HG03175 (cell line): ENCODE measurements around the gene TNFRSF11A.

Experiments used
- ATAC-seq: cut with Tn5 transposase; IDR thresholded peaks from one replicate; pipeline ENCODE4 v1.9.1; 2021; ENCODE audit warnings: mild to moderate bottlenecking, moderate library complexity; ENCODE audit not compliant: unreplicated experiment

TNFRSF11A gene

DNA sequence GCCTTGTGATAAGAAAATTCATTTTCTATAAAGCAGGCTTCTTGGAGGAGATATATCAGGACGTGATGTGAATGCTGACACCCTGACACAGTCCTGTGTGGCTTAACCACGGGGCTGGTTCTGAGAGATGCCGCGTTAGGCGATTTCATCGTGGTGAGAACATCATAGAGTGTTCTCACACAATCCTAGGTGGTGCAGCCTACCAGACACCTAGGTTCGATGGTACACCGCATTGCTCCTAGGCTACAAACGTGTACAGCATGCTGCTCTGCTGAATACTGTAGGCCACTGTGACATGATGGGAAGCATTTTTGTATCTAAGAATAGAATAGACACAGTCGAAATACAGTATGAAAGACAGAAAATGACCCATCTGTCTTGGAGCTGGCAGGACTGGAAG lies 82.5 kb downstream of the TNFRSF11A start:
- no peak for ATAC-seq

DNA sequence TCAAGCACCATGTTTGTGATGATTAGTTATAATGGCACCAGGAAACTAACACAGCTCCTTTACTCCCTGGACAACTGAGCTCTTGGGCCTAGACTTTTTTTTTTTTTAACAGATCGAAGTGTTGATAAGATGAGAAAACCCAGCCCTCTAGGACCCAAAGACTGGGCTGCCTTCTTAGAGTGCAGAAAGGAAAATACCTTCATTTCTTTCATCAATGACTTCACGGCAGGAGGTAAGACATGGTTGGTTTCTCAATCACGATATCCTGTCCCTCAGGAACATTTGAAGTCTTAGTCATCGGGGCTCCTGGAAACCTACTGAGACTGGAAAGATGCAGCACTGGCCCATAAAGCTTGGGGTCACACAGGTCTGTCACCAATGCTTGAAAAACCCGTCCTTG lies 84.7 kb downstream of the TNFRSF11A start:
- no peak for ATAC-seq

DNA sequence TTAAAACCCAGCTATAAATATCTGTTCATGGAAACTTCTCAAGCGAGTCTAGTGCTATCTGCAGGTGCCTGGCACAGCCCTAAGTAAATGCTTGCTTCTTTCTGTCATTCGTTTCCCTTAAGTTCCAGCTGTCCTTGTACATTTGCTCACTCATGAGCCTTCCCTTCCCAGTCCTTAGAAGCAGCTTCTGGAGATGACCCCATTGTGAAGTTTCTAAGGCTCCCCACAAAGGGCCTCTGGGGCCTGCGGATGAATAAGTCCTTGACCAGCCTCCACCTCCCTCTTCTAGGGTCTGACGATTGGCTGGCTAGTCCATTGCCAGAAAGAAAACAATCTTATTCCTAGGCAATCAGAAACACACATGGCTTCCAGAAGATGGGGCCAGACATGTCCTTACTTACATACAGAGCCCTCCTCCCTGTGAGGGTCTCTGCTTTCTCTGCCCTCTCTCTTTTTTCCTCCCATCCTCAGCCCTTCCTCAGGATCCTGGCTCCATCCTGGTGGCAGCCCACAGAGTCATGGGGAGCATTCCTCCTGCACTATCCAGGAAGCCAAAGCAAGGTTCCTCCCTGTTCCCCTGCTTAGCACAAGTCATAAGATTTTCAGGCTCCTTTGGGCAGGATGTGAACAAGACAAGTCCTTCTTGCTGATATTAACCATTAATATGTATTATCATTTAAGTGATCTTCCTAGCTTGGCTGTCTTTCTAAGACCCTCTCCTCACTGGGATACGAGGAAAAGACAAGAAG lies 87.3 kb downstream of the TNFRSF11A start:
- no peak for ATAC-seq

DNA sequence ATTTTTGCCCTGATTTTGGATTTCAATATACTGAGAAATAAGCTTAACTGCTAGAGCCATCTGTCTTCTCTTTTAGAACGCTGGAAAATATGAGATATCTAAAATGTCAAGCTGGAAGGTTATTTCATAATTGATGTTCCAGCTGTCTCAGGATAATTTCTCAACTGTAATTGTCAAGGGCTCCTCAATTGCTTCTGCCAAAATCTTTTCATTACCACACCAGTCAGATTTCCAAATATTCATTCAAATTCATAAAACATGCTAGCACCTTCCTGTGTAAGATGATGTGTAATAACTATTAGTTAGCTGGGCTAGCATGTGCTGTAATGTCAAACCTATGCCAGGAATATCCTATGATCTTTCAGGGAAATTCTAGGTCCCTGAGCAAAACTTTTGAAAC lies 88.1 kb downstream of the TNFRSF11A start:
- no peak for ATAC-seq

DNA sequence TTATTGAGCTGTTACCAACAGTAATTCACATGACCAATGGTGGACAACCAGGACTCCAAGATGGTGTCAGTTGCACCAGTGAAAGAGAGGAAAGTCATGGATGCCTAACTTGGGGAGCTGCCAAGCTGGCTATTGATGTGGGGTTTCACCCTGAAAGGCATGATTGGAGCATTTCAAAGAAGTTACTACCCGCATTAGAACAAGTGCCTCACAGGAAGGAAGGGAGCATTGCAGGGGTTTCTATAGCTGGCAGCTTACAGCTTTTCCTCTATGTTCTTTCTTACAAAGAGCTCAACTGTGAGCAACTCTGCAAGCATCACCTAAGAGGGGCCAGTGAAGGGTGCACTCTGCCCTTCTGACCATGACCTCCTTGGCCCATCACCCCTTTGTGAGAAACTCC lies 93.1 kb downstream of the TNFRSF11A start:
- no peak for ATAC-seq

DNA sequence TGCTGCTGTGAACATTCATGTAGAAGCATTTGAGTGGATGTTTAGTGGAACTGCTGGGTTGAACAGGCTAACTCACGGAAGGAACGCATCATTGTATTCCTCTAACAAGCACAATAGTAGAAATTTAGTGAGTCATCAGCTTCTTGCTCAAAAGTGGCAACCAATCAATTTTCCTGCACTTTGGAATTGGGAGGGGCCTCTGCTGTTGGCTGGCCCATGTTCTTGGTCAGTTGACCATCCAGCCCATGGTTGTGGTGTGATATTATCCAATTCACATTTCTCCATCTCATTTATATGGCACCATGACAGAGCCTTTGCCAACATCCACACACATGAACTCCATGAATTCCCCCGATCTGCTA lies 95.0 kb downstream of the TNFRSF11A start:
- no peak for ATAC-seq

DNA sequence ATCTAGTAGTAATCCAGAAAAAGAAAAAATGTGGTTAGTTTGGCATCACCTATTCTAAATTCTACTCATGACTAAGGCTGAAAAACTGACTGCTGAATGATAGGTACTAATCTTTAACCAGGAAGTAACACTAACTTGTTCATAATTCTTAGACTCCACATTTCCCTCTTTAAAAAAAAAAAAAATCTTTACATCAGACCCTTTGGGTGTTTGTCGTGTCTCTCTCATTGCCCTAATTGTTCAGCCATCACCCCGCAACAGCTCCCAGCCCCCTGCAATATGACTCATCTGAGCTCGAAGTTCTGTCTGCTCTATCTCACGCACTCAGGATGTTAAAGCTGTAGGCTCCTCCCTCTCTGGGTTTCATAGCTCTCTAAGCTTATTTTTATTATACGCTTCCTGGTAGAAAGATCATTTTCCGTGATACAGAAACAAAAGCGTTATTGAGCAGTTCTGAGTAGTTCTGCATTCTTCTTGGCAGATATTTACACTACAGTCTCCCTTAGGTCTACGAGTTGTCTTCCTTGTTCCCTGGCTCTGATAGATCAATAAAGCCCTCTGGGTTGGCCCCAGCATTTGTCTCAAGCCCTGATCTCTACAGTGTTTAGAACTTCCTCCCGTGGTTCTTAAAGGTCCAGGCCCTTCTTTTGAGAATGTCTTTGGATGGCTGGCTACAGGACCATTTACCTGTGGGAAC lies 95.6 kb downstream of the TNFRSF11A start:
- peak; percentile 96 for ATAC-seq

DNA sequence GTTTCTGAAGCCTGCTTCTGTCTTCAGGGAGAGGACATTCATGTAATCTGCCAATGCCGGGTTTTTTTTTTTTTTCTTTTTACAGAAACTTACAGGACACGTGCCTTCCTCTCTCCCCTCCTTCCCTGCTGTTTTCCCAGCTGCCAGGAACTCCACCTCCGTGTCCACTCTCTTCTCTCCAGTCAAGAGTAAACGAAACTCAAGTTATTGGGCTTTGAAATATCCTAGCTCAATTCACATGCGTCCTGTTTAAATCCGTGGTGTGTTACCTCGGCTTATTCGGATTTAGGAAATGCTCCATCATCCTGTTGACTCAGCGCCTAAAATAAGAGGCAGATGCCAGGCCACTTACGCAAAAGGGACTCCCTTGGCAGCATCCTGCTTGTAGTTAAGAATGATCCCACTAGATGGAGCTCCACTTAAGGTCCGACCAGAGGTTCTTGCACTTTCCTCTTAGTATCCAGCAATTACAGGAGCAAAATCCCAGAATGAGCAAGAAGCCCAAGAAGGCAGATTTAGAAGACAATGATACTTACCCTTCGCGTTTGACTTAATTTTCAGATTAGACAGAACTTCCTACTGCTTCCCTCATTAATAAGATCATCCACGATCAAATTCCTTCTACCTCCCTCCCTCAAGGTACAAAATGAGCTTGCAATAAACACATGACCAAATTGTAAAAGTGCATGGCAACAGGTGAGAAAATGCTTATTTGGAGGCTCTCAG lies 100.5 kb downstream of the TNFRSF11A start:
- peak; percentile 51 for ATAC-seq

DNA sequence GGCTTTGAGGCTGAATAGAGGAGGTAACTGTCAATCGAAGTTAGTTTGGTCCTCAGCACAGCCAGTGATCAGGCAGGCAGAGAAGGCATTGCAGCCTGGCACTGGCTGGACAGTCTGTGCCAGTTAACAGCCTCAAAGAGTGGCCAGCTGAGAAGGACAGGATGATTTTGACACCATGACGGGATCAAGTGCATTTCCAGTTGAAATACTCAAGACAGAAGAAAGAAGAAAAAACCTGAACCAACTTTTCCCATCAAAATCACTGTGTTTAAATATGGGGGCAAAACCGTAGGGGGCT lies 101.0 kb downstream of the TNFRSF11A start:
- no peak for ATAC-seq

DNA sequence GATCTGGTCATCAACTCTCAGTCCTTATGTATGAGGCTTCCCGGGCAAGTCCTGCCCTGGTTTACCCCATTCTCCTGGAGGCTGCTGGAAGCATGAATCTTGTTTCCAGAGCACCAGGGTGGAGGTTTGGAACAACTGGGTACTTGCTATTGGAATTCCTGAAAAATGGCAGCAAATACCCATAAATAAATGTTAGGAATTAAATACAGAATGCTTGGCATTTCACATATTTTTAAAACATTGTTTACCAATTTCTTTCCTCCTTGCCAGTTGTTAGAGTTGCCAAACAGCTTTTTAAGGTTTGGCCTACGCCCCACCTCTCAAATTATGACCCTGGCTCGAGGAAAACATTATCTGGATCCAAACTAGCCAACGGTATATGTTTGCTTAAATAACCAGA lies 107.1 kb downstream of the TNFRSF11A start:
- ATAC-seq = no peak

DNA sequence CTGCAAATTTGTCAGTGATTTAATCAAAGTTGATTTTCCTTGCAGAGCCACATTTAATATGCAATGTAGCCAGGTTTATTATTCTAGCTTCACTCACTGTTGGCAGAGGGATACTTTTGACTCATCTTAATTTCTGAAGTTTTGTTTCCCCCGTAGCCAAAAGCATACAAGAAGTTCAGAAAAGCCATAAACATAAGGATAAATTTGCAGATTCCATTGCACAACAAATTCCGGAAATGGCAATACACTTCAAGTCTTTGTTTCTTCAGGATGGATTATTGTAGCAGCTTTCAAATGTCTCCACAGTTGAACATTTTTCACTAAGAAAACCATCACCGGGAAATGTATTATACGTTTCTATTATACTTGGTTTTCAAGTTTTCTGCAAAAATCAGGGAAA lies 109.7 kb downstream of the TNFRSF11A start:
- no peak for ATAC-seq

DNA sequence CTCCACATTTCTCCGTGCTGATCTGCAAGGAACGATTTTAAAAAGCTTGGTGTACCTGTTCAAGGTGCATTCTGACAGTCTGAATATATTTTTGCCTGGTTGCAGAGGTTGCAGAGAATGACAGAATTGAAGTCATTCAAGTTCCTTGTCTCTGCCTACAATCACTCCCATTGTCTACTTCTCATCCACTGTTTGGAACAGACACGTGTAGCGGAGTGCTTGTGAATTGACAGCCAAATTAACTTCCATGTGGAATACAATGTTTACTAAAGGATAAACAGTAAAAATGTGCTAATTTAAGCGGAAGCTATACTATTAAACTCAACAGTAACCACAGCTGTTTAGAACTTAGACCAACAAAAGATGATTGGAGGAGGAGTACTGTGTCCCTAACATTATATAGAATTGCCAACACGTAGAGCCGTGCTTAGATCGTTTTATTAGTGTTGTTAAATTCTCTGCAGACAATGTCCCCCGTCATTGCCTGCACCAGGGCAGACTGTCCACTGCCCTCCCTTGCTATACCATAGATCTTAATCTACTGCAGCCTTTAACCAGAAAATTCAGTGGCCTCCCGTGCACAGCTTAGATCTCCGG lies 110.4 kb downstream of the TNFRSF11A start:
- no peak for ATAC-seq

DNA sequence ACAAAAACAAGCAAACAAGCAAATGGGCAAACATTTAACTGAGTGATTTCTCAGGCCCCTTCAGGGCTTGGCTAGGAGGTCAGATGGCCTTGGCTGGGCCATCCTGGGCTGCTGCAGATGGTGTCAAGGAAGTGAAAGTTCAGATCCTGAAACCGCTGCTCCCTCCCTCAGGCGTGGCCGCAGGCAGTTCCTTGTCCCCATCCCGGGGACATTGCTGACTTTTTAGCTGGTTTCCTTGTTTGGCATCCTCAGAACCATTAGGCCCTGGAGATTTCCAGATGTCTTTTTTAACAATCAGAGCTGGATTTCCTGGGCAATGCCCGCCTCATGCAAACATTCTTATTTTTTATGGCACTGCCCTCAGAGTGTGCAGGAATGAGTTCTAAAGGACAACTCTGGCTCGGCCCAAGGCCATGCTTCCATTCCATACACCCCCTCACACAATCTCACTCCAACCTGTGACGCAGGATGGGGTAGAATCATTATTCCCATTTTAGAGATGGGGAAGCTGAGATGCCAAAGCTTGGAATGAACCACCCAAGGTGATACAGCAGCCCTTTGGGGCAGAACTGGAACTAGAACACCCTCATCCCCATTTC lies 111.6 kb downstream of the TNFRSF11A start:
- ATAC-seq = peak; percentile 32

DNA sequence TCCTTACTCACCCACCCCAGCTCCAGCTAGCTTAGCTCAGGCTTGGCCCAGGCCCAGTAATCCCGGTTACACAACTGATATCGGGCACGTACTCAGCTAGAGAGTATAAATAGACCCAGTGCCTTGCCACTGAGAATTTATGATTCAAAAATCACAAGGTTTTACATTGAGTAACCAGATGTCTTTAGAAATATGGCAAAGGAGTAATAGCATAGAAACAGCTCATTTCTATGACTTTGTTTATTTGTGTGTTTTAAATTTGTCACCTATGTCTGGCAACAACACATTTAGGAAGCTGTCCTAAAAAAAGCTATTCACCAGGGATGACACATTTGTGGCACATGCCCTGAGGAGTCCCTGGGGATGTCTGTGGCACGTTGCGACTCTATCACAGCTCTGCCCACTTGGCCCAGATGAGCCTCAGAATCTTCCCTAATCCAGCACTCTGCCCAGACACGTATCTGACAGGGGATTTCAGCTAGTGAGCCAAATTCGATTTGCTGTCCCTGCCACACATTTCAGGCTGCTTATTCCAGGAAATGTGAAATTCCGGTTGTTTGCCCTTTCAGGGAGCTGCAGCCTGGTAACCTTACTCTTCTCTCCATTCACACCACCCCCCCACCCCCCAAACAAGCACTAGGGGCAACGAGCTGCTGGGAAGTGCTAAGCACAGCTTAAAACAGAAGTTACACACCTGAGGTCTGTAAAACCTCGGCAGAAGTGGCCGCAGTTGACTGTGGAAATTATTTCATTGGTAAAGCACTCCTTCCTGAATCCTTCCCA lies 112.3 kb downstream of the TNFRSF11A start:
- ATAC-seq = peak; percentile 67

DNA sequence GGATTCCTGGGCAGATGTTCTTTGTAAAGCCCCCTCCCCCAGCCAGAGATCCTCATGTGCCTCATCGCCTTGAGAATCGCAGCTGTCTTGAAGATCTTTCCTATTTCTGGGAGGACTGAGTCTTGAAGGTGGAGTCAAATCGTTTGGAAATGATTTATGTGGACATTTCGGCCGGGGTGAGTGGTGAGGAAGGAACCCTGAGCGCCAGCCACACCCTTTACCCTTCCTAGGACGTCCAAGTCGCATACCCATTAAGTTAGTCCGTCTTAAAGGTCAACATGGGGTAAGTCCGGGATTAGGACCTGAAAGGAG lies 112.9 kb downstream of the TNFRSF11A start:
- no peak for ATAC-seq

DNA sequence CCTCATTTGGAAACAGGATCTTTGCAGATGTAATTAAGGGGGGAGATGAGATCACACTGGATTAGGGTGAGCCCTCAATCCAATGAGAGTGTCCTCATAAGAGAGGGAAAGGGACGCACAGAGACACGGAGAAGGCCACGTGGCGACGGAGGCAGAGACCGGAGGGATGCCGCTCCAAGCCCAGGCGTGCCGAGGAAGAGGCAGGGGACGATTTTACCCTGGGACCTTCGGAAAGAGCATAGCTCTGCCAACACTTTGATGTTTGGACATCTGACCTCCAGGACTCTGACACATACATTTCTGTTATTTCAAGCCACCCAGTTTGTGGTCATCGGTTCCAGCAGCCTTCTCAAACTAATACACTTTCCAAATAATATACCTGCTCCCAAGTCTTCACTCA lies 113.3 kb downstream of the TNFRSF11A start:
- ATAC-seq = no peak

DNA sequence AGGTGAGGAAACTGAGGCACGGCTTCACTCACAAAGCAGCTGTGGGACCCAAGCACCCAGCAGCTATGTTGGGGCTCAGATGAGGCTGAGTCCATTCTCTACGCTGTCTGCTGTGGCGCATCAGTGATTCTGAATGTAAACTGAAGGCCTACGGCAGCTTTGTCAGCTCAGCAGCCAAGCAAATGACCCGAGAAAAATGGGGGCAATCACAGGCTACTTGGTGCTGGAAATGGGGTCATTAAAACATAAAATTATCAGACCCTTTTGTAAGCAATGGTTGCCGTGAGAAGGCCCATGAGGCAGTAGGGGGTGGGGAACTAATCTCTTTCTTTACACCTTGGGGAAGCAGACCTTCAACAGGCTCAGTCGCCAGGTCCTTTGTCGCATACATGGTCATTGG lies 113.8 kb downstream of the TNFRSF11A start:
- ATAC-seq = no peak
